Upper lobe of left lung (tissue), 6 donors: ENCODE data around the gene COQ4. TPM values are rescaled to one million over a fixed set of nuclear protein-coding genes. Genes with fewer than 3 reads are reported as not detected.

ENCODE experiments used
- ATAC-seq, 2 donors: fragments of 200-7000 bp; cut with Tn5 transposase; one replicate each; pipeline ENCODE4 v1.9.1; 2022; ENCODE audit warnings: mild to moderate bottlenecking in 2 of 2, moderate library complexity in 2 of 2; ENCODE audit not compliant: low FRiP score in 2 of 2
- DNase-seq, 2 donors: peaks; one replicate each; pipeline ENCODE4 v3.0.0-alpha.2; 2019 to 2020
- H3K27ac ChIP-seq, 4 donors: fragments of 200-600 bp; sonication (generic); one replicate each; pipeline ENCODE4 v1.5.1; 2016 to 2019
- H3K27me3 ChIP-seq, 4 donors: fragments of 200-600 bp; sonication (generic); one replicate each; pipeline ENCODE4 v1.5.1; 2017 to 2019
- H3K36me3 ChIP-seq, 4 donors: fragments of 200-600 bp; sonication (generic); one replicate each; pipeline ENCODE4 v1.5.1; 2016 to 2019
- H3K4me1 ChIP-seq, 4 donors: fragments of 200-600 bp; sonication (generic); one replicate each; pipeline ENCODE4 v1.5.1; 2018 to 2019
- H3K4me3 ChIP-seq, 4 donors: fragments of 200-600 bp; sonication (generic); one replicate each; pipeline ENCODE4 v1.5.1; 2017 to 2019; ENCODE audit warnings: mild to moderate bottlenecking in 2 of 4, moderate library complexity in 1 of 4
- H3K9me3 ChIP-seq, 4 donors: fragments of 200-600 bp; sonication (generic); one replicate each; pipeline ENCODE4 v1.5.1; 2018 to 2019
- CTCF ChIP-seq, 6 experiments: fragments of 450-650 bp in 4 of 6; fragments of 200-600 bp in 2 of 6; sonication (generic) in 2 of 6; IDR thresholded peaks; one replicate each; pipeline ENCODE4 v1.5.1; 2016 to 2019; ENCODE audit warnings: antibody characterized with exemption in 6 of 6
- EP300 ChIP-seq, 4 donors: sonication (generic); formaldehyde crosslinking; IDR thresholded peaks; one replicate each; pipeline ENCODE4 v1.5.1; 2017; ENCODE audit warnings: antibody characterized with exemption in 4 of 4, control low read depth in 2 of 4
- POLR2A ChIP-seq, 4 donors: fragments of 450-650 bp; IDR thresholded peaks; one replicate each; pipeline ENCODE4 v1.5.1; 2016 to 2017; ENCODE audit warnings: antibody characterized with exemption in 4 of 4, mild to moderate bottlenecking in 2 of 4
- POLR2AphosphoS5 ChIP-seq, 2 donors: sonication (generic); formaldehyde crosslinking; IDR thresholded peaks; one replicate each; pipeline ENCODE4 v1.5.1; 2017; ENCODE audit warnings: antibody characterized with exemption in 2 of 2
- WGBS, 2 donors: methylation state at CpG; one replicate each; pipeline ENCODE4 v1.1.5; 2017 to 2018; 5-methylcytosine and 5-hydroxymethylcytosine counted together
- total RNA-seq, 6 donors: library from RNA; depleted of rRNA in 4 of 6; stranded (reverse); fragments of >200 nt in 4 of 6; gene quantifications; one replicate each; pipeline versions ENCODE4 v1.1.0 to v1.2.1, GENCODE V29; 2016 to 2021
- donor health status: DM: no; HTN: no; CAD: no; lungs with moderate emphysema.
- donor health status: DM: no; HTN: yes; CAD: no; lungs with severe emphysema.

The COQ4 gene
- total RNA-seq, 6 donors from 2014 or later: 36.1 to 83.8 (median 55.2) TPM

- Histone ChIP-seq H3K27ac (no peak overlapping the region), H3K9me3 (no peaks in the 10 kb centered on the region), H3K4me1 (peaks cover 8 to 12% (median 9%) of the 10 kb centered on the region in 4 donors), H3K36me3 (peaks cover 0 to 58% (median 28%) of the 10 kb centered on the region in 4 donors), H3K27me3 (no peaks in the 10 kb centered on the region), H3K4me3 (no peak overlapping the region)
- DNase-seq (no peak), ATAC-seq (no peak)
- TF ChIP-seq CTCF (IDR thresholded peaks at IDR 0.05) (no peak), POLR2A (IDR thresholded peaks at IDR 0.05) (no peak)
- 65 to 95% methylated on average over 2 of the region's 2 CpGs for WGBS, 2 donors
Measured at GRCh38 chr9:128317629-128318028, 5.0 kb upstream of the COQ4 start.

DNA sequence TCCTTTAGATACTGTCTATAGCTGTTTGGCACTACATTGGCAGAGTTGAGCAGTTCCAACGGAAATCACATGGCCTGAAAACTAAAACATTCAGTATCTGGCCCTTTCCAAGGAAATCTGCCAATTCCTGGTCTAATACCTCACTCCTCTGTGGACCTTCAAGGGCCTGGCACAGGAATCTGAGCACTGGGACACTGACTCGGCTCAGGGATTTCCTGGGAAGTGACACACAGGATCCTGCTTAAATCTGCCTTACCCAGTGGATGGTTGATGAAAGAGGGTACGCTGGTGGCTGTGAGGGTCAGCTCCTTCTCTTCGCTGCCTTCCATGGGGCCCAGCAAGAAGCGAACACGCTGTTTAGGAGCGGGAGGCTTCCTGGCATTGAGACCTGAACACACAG lies 1.3 kb upstream of the COQ4 start:
- WGBS, 2 donors: 79 to 84% methylated on average over 7 of the region's 7 CpGs
- Histone ChIP-seq H3K9me3 (no peaks in the 10 kb centered on the region), H3K27me3 (no peaks in the 10 kb centered on the region), H3K27ac (peak overlapping the region in 1 of 4 donors; percentile 89), H3K36me3 (peaks cover 0 to 43% (median 18%) of the 10 kb centered on the region in 4 donors), H3K4me3 (peak overlapping the region in 3 of 4 donors; percentile 66 to 95 (median 85)), H3K4me1 (peaks cover 19 to 33% (median 22%) of the 10 kb centered on the region in 4 donors)
- ATAC-seq: no peak
- TF ChIP-seq CTCF (IDR thresholded peaks at IDR 0.05): no peak
- TF ChIP-seq EP300 (IDR thresholded peaks at IDR 0.05): no peak
- no peak for TF ChIP-seq POLR2AphosphoS5 (IDR thresholded peaks at IDR 0.05)
- TF ChIP-seq POLR2A (IDR thresholded peaks at IDR 0.05): no peak
- DNase-seq: no peak

- peak overlapping the region; percentile 83 to 92 (median 89) for H3K27ac ChIP-seq
- H3K4me1 ChIP-seq: peaks cover 19 to 33% (median 22%) of the 10 kb centered on the region in 4 donors
- 2% methylated on average over 20 to 21 of the region's 21 CpGs for WGBS, 2 donors
- DNase-seq: no peak
- H3K4me3 ChIP-seq: peak overlapping the region; percentile 66 to 100 (median 90)
- no peaks in the 10 kb centered on the region for H3K27me3 ChIP-seq
- no peak for ATAC-seq
- no peak for TF ChIP-seq POLR2AphosphoS5 (IDR thresholded peaks at IDR 0.05)
- TF ChIP-seq EP300 (IDR thresholded peaks at IDR 0.05): no peak
- TF ChIP-seq POLR2A (IDR thresholded peaks at IDR 0.05): no peak
- no peak for TF ChIP-seq CTCF (IDR thresholded peaks at IDR 0.05)
- H3K36me3 ChIP-seq: peaks cover 0 to 43% (median 16%) of the 10 kb centered on the region in 4 donors
- H3K9me3 ChIP-seq: no peaks in the 10 kb centered on the region
Measured at GRCh38 chr9:128321879-128322403, 698 bp upstream of the COQ4 start.

DNA sequence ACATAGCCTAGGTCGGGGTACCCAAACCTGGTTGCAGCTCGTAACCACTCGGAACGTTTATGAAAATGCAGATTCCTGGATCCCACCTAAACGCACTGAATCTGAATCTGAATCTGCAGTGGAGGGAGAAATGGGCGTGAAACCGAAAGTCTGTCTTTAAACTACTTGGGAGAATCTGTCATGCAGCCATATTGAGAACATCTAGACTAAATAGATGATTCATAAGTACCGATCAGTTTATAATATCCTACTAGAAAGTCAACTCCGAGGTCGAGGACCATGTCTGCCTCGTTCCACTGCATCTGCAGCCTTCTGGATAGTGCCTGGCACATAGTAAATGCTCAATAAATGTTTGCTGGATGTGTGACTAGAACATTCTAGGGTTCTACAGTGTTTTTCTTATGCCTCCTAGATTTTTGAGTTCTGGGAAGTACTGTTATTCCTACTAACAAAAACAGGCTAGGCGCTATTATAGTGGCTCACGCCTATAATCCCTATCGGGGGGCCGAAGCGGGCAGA lies 632 bp downstream of the COQ4 start:
- whole genome bisulfite sequencing, 2 donors: 28 to 32% methylated on average over 11 to 16 of the region's 16 CpGs
- Histone ChIP-seq H3K27ac (peak overlapping the region; percentile 83 to 92 (median 89)), H3K9me3 (no peaks in the 10 kb centered on the region)

More for the DNA sequence above, 632 bp downstream of the COQ4 start:
- peaks cover 19 to 33% (median 22%) of the 10 kb centered on the region in 4 donors for H3K4me1 ChIP-seq
- no peak for TF ChIP-seq EP300 (IDR thresholded peaks at IDR 0.05)
- no peak for TF ChIP-seq POLR2A (IDR thresholded peaks at IDR 0.05)
- TF ChIP-seq CTCF (IDR thresholded peaks at IDR 0.05): no peak
- TF ChIP-seq POLR2AphosphoS5 (IDR thresholded peaks at IDR 0.05): no peak
- no peaks in the 10 kb centered on the region for H3K27me3 ChIP-seq
- H3K4me3 ChIP-seq: peak overlapping the region; percentile 66 to 100 (median 90)
- no peak for ATAC-seq
- H3K36me3 ChIP-seq: peaks cover 0 to 44% (median 20%) of the 10 kb centered on the region in 4 donors
- DNase-seq: no peak
